HFF-Myc (cell line): ENCODE data around the gene MAP4K4.

ENCODE experiments used
- DNase-seq: peaks from one replicate; pipeline ENCODE4 v3.0.0-alpha.2; 2011; ENCODE audit warnings: low read depth; ENCODE audit errors: extremely low read depth
- H3K4me3 ChIP-seq: replicated peaks from 2 replicates; pipeline ENCODE4 v1.5.1; 2011; ENCODE audit warnings: low read depth, mild to moderate bottlenecking, control low read depth, low read length
- CTCF ChIP-seq: IDR thresholded peaks from 2 replicates; pipeline ENCODE4 v1.5.1; 2012; ENCODE audit warnings: mild to moderate bottlenecking, low read depth, low read length, control low read depth; ENCODE audit errors: missing control alignments

Gene MAP4K4

DNA sequence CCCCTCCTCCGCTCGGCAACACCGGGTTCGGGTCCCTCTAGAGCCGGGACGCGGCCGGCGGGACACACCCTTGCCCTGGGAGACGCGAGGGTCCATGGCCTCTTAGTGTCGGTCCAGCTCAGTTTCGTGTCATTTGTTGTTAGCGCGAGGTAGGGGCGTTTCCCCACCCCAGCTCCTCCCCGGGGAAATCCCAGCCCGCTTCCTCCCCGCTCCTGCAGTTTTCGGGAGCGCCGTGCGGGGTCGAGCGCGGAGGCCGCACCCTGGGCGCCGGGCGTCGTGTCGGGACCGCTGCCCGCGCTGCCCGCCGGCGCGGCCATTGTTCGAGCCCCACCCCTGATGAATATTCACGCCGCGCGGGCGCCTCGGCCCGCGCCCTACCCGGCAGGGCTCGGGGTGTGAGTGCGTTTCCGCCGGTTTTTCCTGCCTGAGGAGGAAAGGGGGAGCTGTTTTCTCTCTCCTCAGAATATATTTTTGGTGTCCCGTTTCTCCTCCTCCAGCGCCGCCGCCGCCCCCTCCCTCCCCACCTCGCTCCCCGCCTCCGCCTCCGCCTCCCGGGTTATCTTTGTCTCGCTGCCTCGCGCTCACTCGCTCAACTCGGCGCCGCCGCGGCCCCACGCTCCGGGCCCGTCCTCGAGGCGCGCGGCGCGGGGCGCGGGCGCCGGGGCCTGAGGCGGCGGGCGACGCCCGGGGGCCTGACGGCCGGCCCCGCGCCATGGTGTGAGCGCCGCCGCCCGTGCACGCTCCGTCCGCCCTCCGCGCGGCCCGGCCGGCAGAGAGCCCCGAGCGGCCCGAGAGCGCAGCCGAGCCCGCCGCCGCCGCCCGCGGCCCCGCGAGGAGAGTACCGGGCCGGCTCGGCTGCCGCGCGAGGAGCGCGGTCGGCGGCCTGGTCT lies at the start of gene MAP4K4:
Gene MAP4K4 (plus strand): TSS at position 584 of the 890 bp plus-strand sequence. CDS start 374 bp downstream, outside the sequence.
- TF ChIP-seq CTCF, result peak; percentile 10
- DNase-seq, result peak; percentile 52
- peak within 1 kb of the TSS; percentile 91 for H3K4me3 ChIP-seq

GRCh38 chr2:101653469-101653868 lies 44.0 kb upstream of the MAP4K4 start:
- no peak for TF ChIP-seq CTCF
- H3K4me3 ChIP-seq, result no peak overlapping the region
- no peak for DNase-seq

- TF ChIP-seq CTCF, result no peak
- no peak for DNase-seq
- no peak overlapping the region for H3K4me3 ChIP-seq
These were observed 41.6 kb upstream of the MAP4K4 start for GRCh38 chr2:101655702-101656422.

DNA sequence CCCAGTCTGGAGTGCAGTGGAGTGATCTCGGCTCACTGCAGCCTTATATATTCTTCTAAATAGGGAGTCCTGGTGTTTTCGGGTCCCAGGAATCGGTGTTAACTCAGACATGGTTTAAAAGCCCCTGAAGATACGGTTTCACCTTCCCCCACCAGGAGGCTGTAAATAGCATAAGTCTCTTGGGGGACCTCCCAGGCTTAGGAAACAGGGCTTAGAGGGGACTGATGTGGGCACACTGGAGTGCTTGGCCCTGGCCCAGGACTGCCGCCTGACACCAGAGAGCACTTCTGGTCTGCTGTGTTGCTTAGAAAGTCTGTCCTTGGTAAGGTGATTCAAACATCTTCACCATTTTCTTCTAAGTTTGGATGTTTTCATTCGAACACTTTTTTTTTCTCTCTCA lies 39.7 kb upstream of the MAP4K4 start:
- no peak overlapping the region for H3K4me3 ChIP-seq
- no peak for DNase-seq
- no peak for TF ChIP-seq CTCF

GRCh38 chr2:101658387-101658786 lies 39.1 kb upstream of the MAP4K4 start:
- no peak for TF ChIP-seq CTCF
- DNase-seq, result no peak
- H3K4me3 ChIP-seq, result no peak overlapping the region

- no peak for DNase-seq
- no peak overlapping the region for H3K4me3 ChIP-seq
- TF ChIP-seq CTCF, result no peak
These were observed 32.2 kb upstream of the MAP4K4 start for GRCh38 chr2:101665312-101665711.
